AG08395 (cell line): ENCODE measurements around the gene GPR68.

Experiments used
- DNase-seq: peaks from one replicate; pipeline ENCODE4 v3.0.0; 2012; ENCODE audit warnings: mixed read lengths, low spot score

GPR68 gene, protein sequence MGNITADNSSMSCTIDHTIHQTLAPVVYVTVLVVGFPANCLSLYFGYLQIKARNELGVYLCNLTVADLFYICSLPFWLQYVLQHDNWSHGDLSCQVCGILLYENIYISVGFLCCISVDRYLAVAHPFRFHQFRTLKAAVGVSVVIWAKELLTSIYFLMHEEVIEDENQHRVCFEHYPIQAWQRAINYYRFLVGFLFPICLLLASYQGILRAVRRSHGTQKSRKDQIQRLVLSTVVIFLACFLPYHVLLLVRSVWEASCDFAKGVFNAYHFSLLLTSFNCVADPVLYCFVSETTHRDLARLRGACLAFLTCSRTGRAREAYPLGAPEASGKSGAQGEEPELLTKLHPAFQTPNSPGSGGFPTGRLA

GRCh38 chr14:91244501-91244901, at the start of gene GPR68:
Gene GPR68 (minus strand): TSS chr14:91244704. CDS start chr14:91235050, 9,654 bp downstream.
- peak; percentile 81 for DNase-seq

GRCh38 chr14:91294153-91294552, 49.6 kb upstream of the GPR68 start:
- DNase-seq, result no peak

DNA sequence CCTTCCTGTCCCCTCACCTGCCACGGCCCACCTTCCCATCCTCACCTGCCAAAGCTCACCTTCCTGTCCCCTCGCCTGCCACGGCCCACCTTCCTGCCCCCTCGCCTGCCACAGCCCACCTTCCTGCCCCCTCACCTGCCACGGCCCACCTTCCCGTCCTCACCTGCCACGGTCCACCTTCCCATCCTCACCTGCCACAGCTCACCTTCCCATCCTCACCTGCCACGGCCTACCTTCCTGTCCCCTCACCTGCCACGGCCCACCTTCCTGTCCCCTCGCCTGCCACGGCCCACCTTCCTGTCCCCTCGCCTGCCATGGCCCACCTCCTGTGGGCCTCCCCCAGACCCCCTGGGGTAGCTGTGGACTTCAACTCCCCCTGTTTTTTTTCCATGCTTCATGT, 48.8 kb upstream of the GPR68 start:
- no peak for DNase-seq

DNA sequence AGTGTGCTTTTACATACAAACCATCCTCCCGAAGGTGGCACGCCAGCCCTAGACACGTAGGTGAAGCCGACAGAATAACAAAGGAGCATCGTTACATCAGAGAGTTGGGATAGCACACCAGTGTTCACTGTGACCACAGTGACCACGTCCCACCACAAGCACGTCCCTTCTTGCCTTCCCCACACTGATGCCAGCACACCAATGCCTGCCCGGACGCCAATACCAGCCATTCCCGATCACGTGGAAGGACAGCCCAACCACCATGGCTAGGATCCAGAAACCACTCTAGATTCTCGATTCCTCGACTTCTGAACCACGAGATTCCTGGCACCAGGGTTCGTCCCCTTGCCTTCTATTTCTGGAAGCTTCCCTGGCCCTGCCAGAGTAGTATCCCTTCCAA, 48.0 kb upstream of the GPR68 start:
- DNase-seq, result no peak

DNA sequence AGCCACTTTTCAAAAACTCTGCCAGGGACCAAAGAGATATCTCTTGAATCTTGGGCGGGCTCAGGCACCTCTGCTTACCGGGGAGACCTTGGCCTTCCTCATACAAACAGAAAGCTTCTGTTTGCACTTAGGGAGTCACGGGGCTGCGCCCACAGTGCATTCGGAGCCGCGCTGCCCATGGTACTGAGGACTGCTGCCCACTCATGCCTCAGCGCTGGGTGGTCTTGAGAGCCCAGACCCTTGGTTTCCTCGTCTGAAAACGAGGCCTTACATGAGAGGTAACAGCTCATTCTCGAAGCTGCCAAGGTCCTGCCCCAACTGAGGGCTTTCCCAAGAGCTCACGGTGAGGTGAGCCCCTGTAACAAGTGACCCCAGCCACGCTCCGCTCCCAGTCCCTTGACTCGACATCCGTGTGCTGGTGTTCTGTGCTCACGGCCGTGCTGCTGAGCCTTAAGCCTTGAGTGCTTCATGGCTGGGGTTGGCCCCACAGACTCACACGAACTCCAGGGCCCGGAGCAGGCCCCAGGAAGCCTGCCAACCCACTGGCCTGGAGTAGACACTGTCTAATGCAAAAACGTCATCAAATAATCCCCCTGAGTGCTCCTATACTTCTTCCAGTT, 47.4 kb upstream of the GPR68 start:
- no peak for DNase-seq

- DNase-seq, result no peak
Measured at GRCh38 chr14:91290986-91291385, 46.5 kb upstream of the GPR68 start.

DNA sequence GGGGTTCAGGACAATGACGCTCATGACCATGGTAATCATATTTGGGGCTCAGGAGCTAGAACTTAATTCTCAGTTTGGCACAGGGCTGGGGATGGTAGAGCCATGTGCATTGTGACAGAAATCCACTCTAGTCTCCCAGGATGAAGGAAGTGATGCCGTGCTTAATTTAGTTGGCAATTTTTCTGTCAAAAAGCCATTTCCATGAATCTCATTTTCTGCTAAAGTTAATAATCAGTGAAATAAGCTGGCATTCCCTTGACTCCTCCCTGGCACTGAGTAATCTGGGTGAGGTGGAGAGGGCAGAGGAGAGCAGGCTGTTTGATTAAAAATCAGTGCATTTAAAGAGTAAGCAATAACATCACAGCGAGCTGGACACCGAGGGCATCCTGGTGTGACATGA, 45.0 kb upstream of the GPR68 start:
- no peak for DNase-seq

GRCh38 chr14:91288876-91289275, 44.4 kb upstream of the GPR68 start:
- DNase-seq, result no peak

GRCh38 chr14:91286530-91286937, 42.0 kb upstream of the GPR68 start:
- peak; percentile 83 for DNase-seq

DNA sequence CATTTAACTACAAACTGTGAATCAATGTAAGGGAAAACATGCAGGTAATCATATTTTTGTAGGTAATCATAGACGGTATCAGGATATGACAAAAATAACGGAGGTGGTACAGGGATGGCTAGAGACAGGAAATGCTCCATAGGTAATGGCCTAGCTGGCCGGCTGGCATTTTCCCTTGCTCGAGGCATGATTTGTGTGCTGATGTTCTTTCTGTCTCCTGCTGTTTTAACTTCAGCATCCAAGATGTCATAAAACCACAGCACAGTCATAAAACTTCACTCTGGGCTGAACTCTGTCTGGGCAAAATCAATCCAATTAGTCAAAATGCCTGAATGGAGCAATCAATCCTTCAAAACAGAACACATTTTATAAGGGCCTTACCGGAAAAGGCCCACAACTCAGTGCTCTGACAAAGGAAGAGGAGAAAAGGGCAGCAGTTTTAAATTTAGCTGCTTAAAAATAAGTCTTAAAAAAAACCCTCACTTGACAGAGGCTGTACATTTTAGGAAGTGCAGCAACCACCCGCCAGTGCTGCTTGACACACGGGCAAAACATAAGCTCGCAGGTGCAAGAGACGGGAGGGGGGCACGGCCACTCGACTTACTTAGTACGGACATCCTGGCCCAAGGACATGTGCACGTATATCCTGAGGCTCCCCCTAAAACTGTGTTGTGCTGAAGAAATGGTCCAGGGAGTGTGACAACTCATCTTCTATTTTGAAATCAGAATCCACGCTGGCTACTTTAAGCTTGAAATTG, 40.5 kb upstream of the GPR68 start:
- DNase-seq, result peak; percentile 21

DNA sequence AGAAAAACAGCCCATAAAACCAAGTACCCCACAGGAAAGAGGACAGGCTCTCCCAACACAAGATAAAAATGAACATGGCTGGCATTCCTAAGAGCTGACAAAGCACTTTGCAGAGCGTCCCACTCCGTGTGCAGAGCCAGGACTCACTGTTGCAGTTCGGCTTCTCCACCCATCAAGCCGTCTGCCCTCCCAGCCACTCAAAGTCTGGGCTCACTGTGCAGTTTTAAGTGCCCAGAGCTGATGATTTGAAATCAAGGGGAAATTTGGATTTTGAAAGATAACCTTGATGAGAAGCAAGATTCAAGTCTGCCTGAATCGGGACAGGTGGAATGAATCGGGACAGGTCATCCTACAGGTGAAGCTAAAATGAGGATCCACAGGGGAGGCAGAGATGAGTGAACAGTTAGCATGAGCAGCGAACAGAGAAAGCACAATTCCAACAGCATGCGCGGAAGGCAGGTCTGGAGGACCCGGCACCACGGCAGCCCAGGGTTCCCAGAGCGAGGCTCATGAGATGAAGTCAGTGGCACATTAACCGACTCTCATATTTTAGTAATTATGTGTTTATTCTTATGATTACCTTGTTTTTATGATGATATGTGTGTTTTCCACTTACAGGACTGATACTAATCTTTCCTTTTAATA, 39.8 kb upstream of the GPR68 start:
- peak; percentile 94 for DNase-seq

DNA sequence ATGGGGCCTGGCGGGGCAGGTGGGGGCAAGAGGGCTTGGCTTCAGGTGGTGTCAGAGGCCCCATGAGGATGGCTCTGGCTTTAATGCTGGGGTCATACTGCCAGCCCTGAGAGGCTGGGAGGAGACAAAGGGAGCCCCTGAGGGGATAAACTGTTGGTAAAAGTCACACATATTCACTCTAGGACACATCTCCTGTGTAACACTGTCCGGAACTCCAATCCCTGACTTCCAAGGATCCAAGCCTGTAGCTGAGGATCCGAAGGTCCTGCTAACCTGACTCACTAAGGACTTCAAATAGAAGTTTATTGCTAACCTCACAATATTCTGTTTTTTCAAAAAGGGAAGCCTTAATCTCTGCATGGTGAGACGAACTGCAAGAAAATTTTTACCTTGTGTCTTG, 39.2 kb upstream of the GPR68 start:
- DNase-seq, result peak; percentile 30

- no peak for DNase-seq
Measured at GRCh38 chr14:91282954-91283645, 38.6 kb upstream of the GPR68 start.

DNA sequence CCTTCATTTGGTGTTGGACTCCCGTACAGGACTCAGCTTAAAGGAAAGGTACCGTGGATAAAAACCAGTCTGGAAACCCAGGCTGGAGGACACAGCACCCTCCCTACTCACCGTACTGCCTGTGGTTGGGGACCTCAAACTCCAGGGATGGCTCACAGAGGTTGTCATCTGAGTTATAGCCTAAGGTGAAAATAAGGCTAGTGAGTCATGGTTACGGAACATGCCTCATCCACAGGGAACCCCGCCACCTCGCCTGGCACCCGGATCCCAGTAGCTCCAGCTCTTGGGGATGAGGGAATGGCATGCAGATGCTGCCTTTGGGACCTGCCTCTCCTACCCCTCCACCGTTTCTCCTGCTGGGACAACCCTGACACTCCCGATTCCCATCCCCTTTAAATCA, 36.8 kb upstream of the GPR68 start:
- peak; percentile 58 for DNase-seq

- DNase-seq, result no peak
Measured at GRCh38 chr14:91280129-91280528, 35.6 kb upstream of the GPR68 start.

DNA sequence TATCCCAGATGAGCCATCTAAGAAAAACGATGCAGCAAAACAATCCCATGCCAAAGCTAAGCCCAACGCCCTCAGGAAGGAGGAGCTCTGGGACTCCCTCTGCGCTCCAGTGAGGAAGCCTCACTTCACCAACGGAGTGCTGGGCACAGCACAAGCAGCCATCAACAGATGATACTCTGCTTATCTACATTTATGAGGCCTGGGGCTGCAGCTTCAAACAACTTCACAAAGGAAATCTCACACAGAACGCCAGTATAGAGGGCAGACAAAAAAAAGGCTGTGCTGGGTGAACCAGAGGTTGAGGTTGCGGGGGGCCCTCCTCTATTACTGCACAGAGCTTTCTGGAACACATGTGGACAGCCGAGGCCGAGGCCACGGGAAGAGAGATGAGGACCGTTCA, 34.9 kb upstream of the GPR68 start:
- DNase-seq, result no peak

GRCh38 chr14:91278383-91278715, 33.8 kb upstream of the GPR68 start:
- DNase-seq, result no peak

GRCh38 chr14:91277546-91278382, 33.3 kb upstream of the GPR68 start:
- DNase-seq, result no peak

DNA sequence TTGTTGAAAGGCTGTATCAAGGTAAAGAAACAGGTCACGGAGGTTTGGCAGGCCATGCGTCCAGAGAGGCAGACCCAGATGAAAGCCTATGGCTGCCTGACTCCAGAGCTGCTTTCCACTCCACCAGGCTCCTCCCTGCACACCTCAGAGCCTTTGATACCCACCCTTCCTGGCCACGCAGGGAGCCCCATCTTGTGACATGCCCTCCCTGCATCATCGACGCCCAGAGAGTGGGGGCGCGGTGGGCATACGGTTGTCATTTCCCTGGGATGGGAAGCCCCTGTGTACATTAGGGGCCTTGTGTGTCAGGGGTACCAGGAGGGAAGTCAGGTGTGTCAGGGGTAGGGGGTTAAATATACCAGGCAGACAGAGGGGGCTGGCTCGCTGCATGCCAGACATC, 30.3 kb upstream of the GPR68 start:
- no peak for DNase-seq

DNA sequence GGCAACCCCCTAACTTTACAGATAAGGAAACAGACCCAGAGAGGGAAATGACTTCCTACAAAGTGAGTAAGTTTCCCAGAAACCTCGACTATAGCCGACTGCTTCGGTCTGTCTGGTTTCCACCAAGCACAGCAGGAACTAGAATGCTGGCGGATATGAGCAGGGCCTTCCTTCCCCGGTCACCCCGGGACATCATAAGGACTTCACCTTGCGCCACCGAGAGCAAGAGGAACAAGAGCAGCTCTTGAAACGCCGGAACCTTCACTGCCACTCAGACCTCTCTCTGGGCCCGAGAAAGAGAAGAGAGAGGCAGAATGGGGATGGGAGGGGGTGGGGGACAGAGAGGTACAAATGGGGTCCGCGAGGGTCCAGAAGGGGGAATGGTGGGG, 29.4 kb upstream of the GPR68 start:
- no peak for DNase-seq

GRCh38 chr14:91273273-91273884, 28.9 kb upstream of the GPR68 start:
- no peak for DNase-seq
